Kidney (tissue), 14 donors: ENCODE measurements around the gene MYCBP2. TPM values are rescaled to one million over a fixed set of nuclear protein-coding genes. Genes with fewer than 3 reads are reported as not detected.

Experiments
- DNase-seq, 5 donors: peaks; one replicate each; pipeline ENCODE4 v3.0.0-alpha.2; 2013 to 2020
- FAIRE-seq: peaks from 2 replicates; lab custom pipeline; 2012; peaks lifted over from hg19 to GRCh38; lab: Jason Lieb, UNC
- H3K27ac ChIP-seq, 2 donors: one replicate each; pipeline ENCODE4 v1.7.0; 2013; ENCODE audit warnings: low read depth in 2 of 2, low read length in 2 of 2, inconsistent platforms in 1 of 2
- H3K27me3 ChIP-seq: one replicate; pipeline ENCODE4 v1.7.1; 2013; ENCODE audit warnings: low read length, inconsistent platforms; ENCODE audit not compliant: control insufficient read depth, insufficient read depth
- H3K36me3 ChIP-seq, 3 donors: one replicate each; pipeline versions ENCODE4 v1.7.0 to v1.7.1; 2013; ENCODE audit warnings: low read length in 3 of 3, control low read depth in 1 of 3, inconsistent platforms in 1 of 3; ENCODE audit not compliant: insufficient read depth in 3 of 3, control insufficient read depth in 2 of 3
- H3K4me1 ChIP-seq, 3 donors: one replicate each; pipeline versions ENCODE4 v1.7.0 to v1.7.1; 2013; ENCODE audit warnings: low read length in 3 of 3, inconsistent platforms in 1 of 3, low read depth in 1 of 3; ENCODE audit not compliant: control insufficient read depth in 2 of 3, insufficient read depth in 2 of 3
- H3K4me3 ChIP-seq, 3 donors: one replicate each; pipeline versions ENCODE4 v1.7.0 to v1.8.1; 2013; ENCODE audit warnings: low read length in 3 of 3, control low read depth in 1 of 3, inconsistent platforms in 1 of 3
- H3K9ac ChIP-seq, 3 donors: one replicate each; pipeline versions ENCODE4 v1.7.0 to v1.7.1; 2013; ENCODE audit warnings: low read length in 3 of 3, control low read depth in 1 of 3, inconsistent platforms in 1 of 3
- H3K9me3 ChIP-seq, 3 donors: one replicate each; pipeline versions ENCODE4 v1.7.0 to v1.7.1; 2013; ENCODE audit warnings: low read length in 3 of 3, control low read depth in 1 of 3, inconsistent platforms in 1 of 3; ENCODE audit not compliant: control insufficient read depth in 2 of 3, insufficient read depth in 1 of 3
- intact Hi-C: fragments of 100-400 bp; cut with DNase I; formaldehyde crosslinking; loops from one replicate; pipeline ENCODE4 v1.11.1; 2022
- polyA plus RNA-seq: library from polyadenylated mRNA; stranded (reverse); fragments of 350-450 nt; fragmentation: Illumina TruSeq; extraction: RNeasy Lipid Tissue Mini Kit (QIAGEN cat#74804); gene quantifications from one replicate; pipeline ENCODE4 v1.2.3, GENCODE V29; 2014; ENCODE audit warnings: low read depth, low replicate concordance; ENCODE audit not compliant: insufficient read depth
- total RNA-seq: library from RNA; stranded (reverse); fragmentation: NEBNext Ultra II Directional; extraction: Animal tissue kit (Norgen Biotek cat#: 25700); gene quantifications from one replicate; pipeline ENCODE4 v1.2.1, GENCODE V29; 2021
- TF ChIP-seq, protein P1 (sequence below): IDR thresholded peaks from 3 replicates; pipeline ENCODE4 v1.5.1; 2012; ENCODE audit warnings: mild to moderate bottlenecking, moderate library complexity, borderline replicate concordance; ENCODE audit not compliant: insufficient read depth; ENCODE audit errors: extremely low read depth
- donor health status: control.
- donor health status: control.
- donor health status: control.
- donor health status: control.
- donor health status: control.
- donor health status: DM: yes; HTN: yes; CAD: no.
- donor health status: Normal renal cell carcinoma (clear cell type).

The MYCBP2 gene
- total and polyA plus RNA-seq, 2 donors from 2014 or later, result 14.5 to 96.4 TPM

DNA sequence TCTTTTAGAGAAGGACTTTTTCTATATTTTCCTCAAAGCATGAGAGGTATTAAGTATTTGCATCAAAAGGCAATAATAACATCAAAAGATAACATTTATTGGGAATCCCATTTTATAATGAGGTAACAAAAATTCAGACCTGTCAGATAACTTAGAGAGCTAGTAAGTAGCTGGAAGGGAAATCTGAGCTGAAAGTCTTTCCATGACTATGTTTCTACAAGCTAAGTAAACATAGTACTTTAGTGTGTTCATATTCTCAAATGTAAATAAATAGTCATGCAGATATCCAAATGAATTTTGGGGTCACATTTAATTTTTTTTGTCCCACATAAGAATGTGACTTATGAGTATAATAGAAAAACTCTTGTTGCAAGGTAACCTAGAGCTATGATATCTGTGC is 212.6 kb downstream of the MYCBP2 start:
- TF ChIP-seq, protein P1, sequence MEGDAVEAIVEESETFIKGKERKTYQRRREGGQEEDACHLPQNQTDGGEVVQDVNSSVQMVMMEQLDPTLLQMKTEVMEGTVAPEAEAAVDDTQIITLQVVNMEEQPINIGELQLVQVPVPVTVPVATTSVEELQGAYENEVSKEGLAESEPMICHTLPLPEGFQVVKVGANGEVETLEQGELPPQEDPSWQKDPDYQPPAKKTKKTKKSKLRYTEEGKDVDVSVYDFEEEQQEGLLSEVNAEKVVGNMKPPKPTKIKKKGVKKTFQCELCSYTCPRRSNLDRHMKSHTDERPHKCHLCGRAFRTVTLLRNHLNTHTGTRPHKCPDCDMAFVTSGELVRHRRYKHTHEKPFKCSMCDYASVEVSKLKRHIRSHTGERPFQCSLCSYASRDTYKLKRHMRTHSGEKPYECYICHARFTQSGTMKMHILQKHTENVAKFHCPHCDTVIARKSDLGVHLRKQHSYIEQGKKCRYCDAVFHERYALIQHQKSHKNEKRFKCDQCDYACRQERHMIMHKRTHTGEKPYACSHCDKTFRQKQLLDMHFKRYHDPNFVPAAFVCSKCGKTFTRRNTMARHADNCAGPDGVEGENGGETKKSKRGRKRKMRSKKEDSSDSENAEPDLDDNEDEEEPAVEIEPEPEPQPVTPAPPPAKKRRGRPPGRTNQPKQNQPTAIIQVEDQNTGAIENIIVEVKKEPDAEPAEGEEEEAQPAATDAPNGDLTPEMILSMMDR, result no peak
- Histone ChIP-seq H3K9me3 (peaks cover 0 to 2% (median 0%) of the 10 kb centered on the region in 3 donors), H3K4me3 (no peak overlapping the region), H3K27ac (no peak overlapping the region), H3K36me3 (peaks cover 0 to 5% (median 0%) of the 10 kb centered on the region in 3 donors), H3K4me1 (peaks cover 0 to 2% (median 0%) of the 10 kb centered on the region in 3 donors), H3K27me3 (no peaks in the 10 kb centered on the region), H3K9ac (no peak overlapping the region)
- intact Hi-C loops, result no loop called here
- DNase-seq (no peak), FAIRE-seq (no peak)

DNA sequence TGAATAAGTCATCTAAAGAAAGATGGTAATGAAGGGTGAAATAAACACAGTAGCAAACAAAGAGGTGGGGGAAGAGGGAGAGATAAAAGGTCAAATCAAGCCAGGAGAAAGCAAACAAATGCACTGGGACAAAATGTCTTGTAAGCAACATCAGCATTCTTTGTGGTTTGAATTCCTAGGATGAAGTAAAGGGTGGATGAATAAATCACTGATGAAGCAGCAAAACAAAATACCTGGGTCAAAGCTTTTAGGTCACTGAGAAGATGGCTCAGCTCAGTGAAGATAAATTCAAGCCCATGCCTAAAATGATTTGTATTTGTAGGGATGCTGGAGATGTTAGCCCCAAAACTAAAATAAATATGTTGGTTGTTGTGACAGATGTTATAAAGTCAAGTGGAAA is 213.4 kb downstream of the MYCBP2 start:
- TF ChIP-seq, protein P1, result no peak
- Histone ChIP-seq H3K9ac (no peak overlapping the region), H3K4me1 (peaks cover 0 to 2% (median 0%) of the 10 kb centered on the region in 3 donors), H3K9me3 (peaks cover 0 to 4% (median 0%) of the 10 kb centered on the region in 3 donors), H3K4me3 (no peak overlapping the region), H3K36me3 (peaks cover 0 to 5% (median 0%) of the 10 kb centered on the region in 3 donors), H3K27ac (no peak overlapping the region), H3K27me3 (no peaks in the 10 kb centered on the region)
- DNase-seq, result peak in 2 of 5 donors; percentile 42 to 51
- no peak for FAIRE-seq
- intact Hi-C loops, result no loop called here

DNA sequence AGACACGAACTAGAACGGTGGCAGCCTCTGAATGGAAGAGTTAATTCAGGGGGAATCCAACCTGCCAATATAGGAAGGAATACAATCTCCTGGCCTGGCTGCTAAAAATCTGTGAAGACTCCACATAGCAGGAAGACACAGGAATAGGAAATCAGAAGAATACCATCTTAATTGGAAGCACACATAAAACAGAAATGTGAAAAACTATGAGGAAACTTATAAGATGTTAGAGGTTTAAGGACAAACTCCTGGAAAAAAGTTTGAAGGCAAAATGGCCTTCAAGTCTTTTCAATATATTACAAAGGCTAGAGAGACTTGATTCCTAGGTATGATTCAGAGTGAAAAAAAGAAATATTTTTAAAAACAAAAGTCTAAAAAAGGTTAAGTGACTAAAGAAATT is 221.8 kb downstream of the MYCBP2 start:
- no peak overlapping the region for H3K4me3 ChIP-seq
- no peaks in the 10 kb centered on the region for H3K27me3 ChIP-seq
- no peak for FAIRE-seq
- intact Hi-C loops, result no loop called here
- H3K27ac ChIP-seq, result no peak overlapping the region
- no peaks in the 10 kb centered on the region for H3K4me1 ChIP-seq
- TF ChIP-seq, protein P1, result no peak
- no peak for DNase-seq
- H3K36me3 ChIP-seq, result no peaks in the 10 kb centered on the region
- H3K9ac ChIP-seq, result no peak overlapping the region
- H3K9me3 ChIP-seq, result peaks cover 0 to 4% (median 0%) of the 10 kb centered on the region in 3 donors

DNA sequence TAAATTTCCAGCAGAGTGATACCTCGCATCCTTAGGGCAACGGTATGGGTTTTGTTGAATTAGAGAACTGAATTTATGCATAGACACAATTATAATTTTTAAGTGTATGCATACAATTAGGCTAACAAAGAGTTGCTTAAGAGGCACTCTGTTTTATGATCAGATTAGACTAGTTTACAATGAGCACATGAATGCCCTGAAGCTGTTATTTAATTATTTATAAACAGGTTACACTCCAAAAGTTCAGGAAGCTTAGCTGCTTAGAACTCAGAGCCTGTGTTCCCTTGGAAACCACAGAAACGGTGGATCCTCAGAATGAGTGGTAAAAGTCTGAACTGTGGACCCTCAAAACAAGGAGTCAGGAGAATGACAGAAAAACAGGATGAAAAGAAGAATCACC is 227.5 kb downstream of the MYCBP2 start:
- intact Hi-C loops, result no loop called here
- H3K4me3 ChIP-seq, result no peak overlapping the region
- no peak overlapping the region for H3K9ac ChIP-seq
- no peak for FAIRE-seq
- peak in 2 of 5 donors; percentile 24 to 33 for DNase-seq
- H3K9me3 ChIP-seq, result no peaks in the 10 kb centered on the region
- peaks cover 2 to 7% (median 5%) of the 10 kb centered on the region in 3 donors for H3K36me3 ChIP-seq
- H3K27me3 ChIP-seq, result no peaks in the 10 kb centered on the region
- no peak overlapping the region for H3K27ac ChIP-seq
- TF ChIP-seq, protein P1, result no peak
- H3K4me1 ChIP-seq, result peaks cover 0 to 2% (median 0%) of the 10 kb centered on the region in 3 donors
